Parathyroid adenoma (tissue), 2 donors: Measurements from ENCODE around the gene S1PR3.

Experiments used
- H2AFZ ChIP-seq: fragments of 300-600 bp; sonication (generic); one replicate; pipeline ENCODE4 v1.7.0; 2017; ENCODE audit warnings: antibody characterized with exemption, mild to moderate bottlenecking
- H3K27ac ChIP-seq: fragments of 300-600 bp; sonication (generic); one replicate; pipeline ENCODE4 v1.7.0; 2017
- H3K27me3 ChIP-seq: fragments of 300-600 bp; sonication (generic); one replicate; pipeline ENCODE4 v1.7.0; 2017; ENCODE audit warnings: low read length; ENCODE audit not compliant: control insufficient read depth, insufficient read depth
- H3K36me3 ChIP-seq: fragments of 300-600 bp; sonication (generic); one replicate; pipeline ENCODE4 v1.7.0; 2017; ENCODE audit warnings: low read length; ENCODE audit not compliant: control insufficient read depth, insufficient read depth
- H3K4me1 ChIP-seq: fragments of 300-600 bp; sonication (generic); one replicate; pipeline ENCODE4 v1.7.0; 2017; ENCODE audit warnings: control low read depth
- H3K4me2 ChIP-seq: fragments of 300-600 bp; sonication (generic); one replicate; pipeline ENCODE4 v1.7.0; 2017; ENCODE audit warnings: low read length
- H3K4me3 ChIP-seq: fragments of 300-600 bp; sonication (generic); one replicate; pipeline ENCODE4 v1.7.0; 2017; ENCODE audit warnings: low read depth, low read length
- H3K79me2 ChIP-seq: fragments of 300-600 bp; sonication (generic); one replicate; pipeline ENCODE4 v1.7.0; 2017; ENCODE audit warnings: control low read depth
- H3K9ac ChIP-seq: fragments of 300-600 bp; sonication (generic); one replicate; pipeline ENCODE4 v1.7.0; 2017; ENCODE audit warnings: mild to moderate bottlenecking
- H3K9me3 ChIP-seq: fragments of 300-600 bp; sonication (generic); one replicate; pipeline ENCODE4 v1.7.0; 2017; ENCODE audit warnings: low read length; ENCODE audit not compliant: control insufficient read depth
- CTCF ChIP-seq: fragments of 300-600 bp; sonication (generic); IDR thresholded peaks from one replicate; pipeline ENCODE4 v1.7.0; 2017; ENCODE audit warnings: antibody characterized with exemption, mild to moderate bottlenecking
- donor health status: primary hyperparathyroidism.

The S1PR3 gene

DNA sequence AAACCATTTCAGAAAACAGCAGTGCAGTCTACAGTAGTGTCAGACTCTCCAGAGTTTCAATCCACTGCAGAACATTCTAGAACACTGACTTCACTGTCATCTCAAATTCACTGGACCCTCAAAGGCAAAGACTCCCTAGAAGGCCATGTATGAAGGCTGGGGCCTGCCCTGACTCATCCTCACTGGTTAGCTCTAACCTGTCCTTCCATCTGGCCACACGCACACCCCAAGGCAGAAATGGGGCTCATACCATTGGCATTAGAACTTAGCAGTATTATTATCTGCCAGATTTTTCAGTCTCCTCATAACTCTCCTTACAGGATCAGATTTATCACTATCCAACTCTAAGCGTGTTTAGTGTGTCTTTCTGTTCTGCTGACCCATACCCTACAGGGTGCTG, 20.4 kb downstream of the S1PR3 start:
- no peak for TF ChIP-seq CTCF
- Histone ChIP-seq H3K79me2 (no peaks in the 10 kb centered on the region), H3K4me2 (no peak overlapping the region), H3K9ac (no peak overlapping the region), H3K9me3 (no peaks in the 10 kb centered on the region), H3K4me3 (no peak overlapping the region), H3K4me1 (no peaks in the 10 kb centered on the region), H3K27ac (no peak overlapping the region), H3K36me3 (no peaks in the 10 kb centered on the region), H2AFZ (no peak overlapping the region), H3K27me3 (no peaks in the 10 kb centered on the region)

GRCh38 chr9:89012294-89013042, 21.2 kb downstream of the S1PR3 start:
- no peak overlapping the region for H2AFZ ChIP-seq
- no peak overlapping the region for H3K4me2 ChIP-seq
- H3K4me3 ChIP-seq: no peak overlapping the region
- no peak for TF ChIP-seq CTCF
- H3K36me3 ChIP-seq: no peaks in the 10 kb centered on the region
- H3K9me3 ChIP-seq: no peaks in the 10 kb centered on the region
- H3K9ac ChIP-seq: no peak overlapping the region
- H3K27me3 ChIP-seq: no peaks in the 10 kb centered on the region
- no peaks in the 10 kb centered on the region for H3K79me2 ChIP-seq
- no peak overlapping the region for H3K27ac ChIP-seq
- no peaks in the 10 kb centered on the region for H3K4me1 ChIP-seq

GRCh38 chr9:89013660-89014059, 22.4 kb downstream of the S1PR3 start:
- Histone ChIP-seq H3K36me3 (no peaks in the 10 kb centered on the region), H3K4me2 (no peak overlapping the region), H3K4me1 (no peaks in the 10 kb centered on the region), H3K9ac (no peak overlapping the region), H3K27me3 (no peaks in the 10 kb centered on the region), H3K79me2 (no peaks in the 10 kb centered on the region), H2AFZ (no peak overlapping the region), H3K27ac (no peak overlapping the region), H3K9me3 (no peaks in the 10 kb centered on the region), H3K4me3 (no peak overlapping the region)
- TF ChIP-seq CTCF: no peak

GRCh38 chr9:89014153-89014552, 22.9 kb downstream of the S1PR3 start:
- H3K9ac ChIP-seq: no peak overlapping the region
- no peak for TF ChIP-seq CTCF
- no peaks in the 10 kb centered on the region for H3K27me3 ChIP-seq
- no peak overlapping the region for H3K4me3 ChIP-seq
- no peaks in the 10 kb centered on the region for H3K4me1 ChIP-seq
- no peak overlapping the region for H3K4me2 ChIP-seq
- H2AFZ ChIP-seq: no peak overlapping the region
- no peaks in the 10 kb centered on the region for H3K79me2 ChIP-seq
- H3K36me3 ChIP-seq: no peaks in the 10 kb centered on the region
- H3K27ac ChIP-seq: no peak overlapping the region
- H3K9me3 ChIP-seq: no peaks in the 10 kb centered on the region

DNA sequence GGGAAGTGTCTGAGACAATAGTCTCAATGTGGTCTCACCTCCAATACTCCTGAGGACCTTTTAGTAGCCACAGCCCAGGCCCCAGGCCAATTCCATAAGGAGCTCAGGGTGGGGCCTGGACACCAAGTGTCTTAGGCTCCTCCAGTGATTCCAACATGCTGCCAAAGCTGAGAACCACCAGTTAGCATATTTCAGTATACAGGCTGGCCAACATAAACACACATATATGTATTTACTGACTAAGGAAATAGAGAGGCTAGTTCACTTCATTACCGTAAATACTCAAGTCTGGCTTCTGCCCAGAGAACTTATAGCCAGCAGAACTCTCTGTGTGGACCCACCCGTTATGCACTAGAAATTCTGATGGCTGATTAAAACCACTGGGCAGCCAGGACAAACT, 24.1 kb downstream of the S1PR3 start:
- Histone ChIP-seq H3K4me3 (no peak overlapping the region), H2AFZ (no peak overlapping the region), H3K27me3 (no peaks in the 10 kb centered on the region), H3K9me3 (no peaks in the 10 kb centered on the region), H3K9ac (no peak overlapping the region), H3K36me3 (no peaks in the 10 kb centered on the region), H3K27ac (no peak overlapping the region), H3K4me1 (no peaks in the 10 kb centered on the region), H3K4me2 (no peak overlapping the region), H3K79me2 (no peaks in the 10 kb centered on the region)
- TF ChIP-seq CTCF: no peak
